Measurements from ENCODE around the gene PIGL. TPM values are rescaled to one million over a fixed set of nuclear protein-coding genes. Genes with fewer than 3 reads are reported as not detected.
A peak's percentile ranks its signal among the peaks of the same experiment; 100 is the strongest.
"Not testable (repeated sequence)": the region's sequence is repeated elsewhere in the genome, so short reads cannot be mapped to it uniquely, and the experiment has no call there.

The PIGL gene
- total RNA-seq, 1 donor from 2014 or later, result 16.4 TPM

DNA sequence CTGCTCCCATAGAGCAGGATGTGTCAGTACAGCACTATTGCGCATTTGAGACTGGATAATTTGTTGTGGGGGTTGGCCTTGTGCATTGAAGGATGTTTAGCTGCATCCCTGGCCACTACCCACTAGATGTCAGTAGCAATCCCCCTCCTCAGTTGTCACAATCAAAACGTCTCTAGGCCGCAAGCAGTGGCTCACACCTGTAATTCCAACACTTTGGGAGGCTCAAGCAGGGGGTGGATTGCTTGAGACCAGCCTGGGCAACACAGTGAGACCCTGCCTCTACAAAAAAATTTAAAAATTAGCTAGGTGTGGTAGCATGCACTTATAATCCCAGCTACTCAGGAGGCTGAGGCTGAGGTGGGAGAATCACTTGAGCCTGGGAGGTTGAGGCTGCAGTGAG lies 87.8 kb downstream of the PIGL start:
- no peak for DNase-seq (ENCODE audit: low read depth)

DNA sequence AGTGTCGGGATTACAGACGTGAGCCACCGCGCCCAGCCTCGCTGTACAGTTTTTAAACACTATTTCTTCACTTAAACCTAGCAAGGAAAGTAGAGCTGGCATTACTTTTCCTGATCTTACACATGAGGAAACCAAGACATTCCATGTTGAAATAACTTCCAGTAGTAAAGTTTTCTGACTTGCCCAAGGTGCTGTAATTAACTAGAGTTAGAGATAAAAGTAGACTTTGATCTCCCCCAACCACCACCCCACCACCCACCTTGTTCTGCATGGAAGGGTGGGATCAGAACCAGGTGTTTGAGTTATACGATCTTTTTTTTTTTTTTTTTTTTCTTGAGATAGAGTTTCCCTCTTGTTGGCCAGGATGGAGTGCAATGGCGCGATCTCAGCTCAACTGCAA lies 89.2 kb downstream of the PIGL start:
- no peak for DNase-seq (ENCODE audit: low read depth)

- not testable (repeated sequence) for DNase-seq (ENCODE audit: low read depth)
Measured at GRCh38 chr17:16312061-16312460, 95.1 kb downstream of the PIGL start.

- no peak for DNase-seq (ENCODE audit: low read depth)
Measured at GRCh38 chr17:16313139-16314090, 96.4 kb downstream of the PIGL start.

DNA sequence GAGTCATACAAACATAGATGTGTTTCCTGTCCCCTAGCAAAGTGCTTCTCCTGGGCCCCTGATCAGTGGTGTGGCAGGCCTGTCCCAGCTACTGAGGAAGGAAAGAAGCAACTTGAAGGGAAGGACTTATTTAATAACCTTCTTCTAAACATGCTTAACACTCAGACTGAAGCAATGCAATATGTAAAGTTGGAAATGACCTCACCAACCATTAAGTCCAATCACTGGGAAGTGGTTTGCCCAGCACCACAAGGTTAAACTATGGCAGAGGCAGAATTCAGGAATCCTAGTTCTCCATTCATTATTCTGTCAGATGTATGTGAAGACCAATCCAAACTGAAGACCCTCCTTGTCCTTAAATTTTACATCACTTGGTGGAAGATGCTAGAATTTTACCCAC lies 97.2 kb downstream of the PIGL start:
- DNase-seq (ENCODE audit: low read depth), result peak; percentile 29

GRCh38 chr17:16314859-16315258 lies 97.8 kb downstream of the PIGL start:
- DNase-seq (ENCODE audit: low read depth), result no peak

DNA sequence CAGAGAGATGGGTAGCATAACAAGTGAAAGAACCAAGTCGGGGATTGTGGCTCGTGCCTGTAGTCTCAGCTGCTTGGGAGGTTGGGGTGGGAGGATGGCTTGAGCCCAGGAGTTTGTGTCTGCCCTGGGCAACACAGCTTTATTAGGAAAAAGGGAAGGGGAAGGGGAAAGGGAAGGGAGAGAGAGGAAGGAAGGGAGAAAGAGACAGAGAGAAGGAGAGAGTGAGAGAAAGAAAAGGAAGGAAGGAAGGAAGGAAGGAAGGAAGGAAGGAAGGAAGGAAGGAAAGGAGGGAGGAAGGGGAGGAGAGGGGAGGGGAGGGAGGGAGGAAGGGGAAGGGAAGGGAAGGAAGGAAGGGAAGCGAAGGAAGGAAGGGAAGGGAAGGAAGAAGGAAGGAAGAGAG lies 103.0 kb downstream of the PIGL start:
- DNase-seq (ENCODE audit: low read depth), result no peak

GRCh38 chr17:16322636-16323035 lies 105.6 kb downstream of the PIGL start:
- DNase-seq (ENCODE audit: low read depth), result peak; percentile 18

- no peak for DNase-seq (ENCODE audit: low read depth)
Measured at GRCh38 chr17:16325964-16326363, 109.0 kb downstream of the PIGL start.

GRCh38 chr17:16327018-16327417 lies 110.0 kb downstream of the PIGL start:
- DNase-seq (ENCODE audit: low read depth), result no peak

DNA sequence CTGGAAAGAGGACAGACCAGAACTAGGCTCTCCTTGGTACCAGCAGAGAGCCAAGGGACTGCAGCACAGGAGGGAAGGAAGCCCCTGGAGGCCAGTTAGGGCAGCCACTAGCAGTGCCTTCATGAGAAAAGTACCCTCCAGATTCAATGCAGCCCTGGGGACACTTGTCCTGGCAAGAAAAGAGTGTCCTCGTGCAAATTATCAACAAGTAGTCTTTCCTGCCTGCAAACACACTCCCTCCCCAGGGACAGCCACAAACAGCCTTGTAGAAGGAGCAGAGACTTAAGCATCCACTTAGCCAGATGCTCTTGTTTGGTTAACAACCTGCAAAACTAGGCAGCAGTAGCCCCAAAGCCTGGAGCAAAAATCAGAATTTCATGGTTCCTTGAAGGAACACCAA lies 112.0 kb downstream of the PIGL start:
- DNase-seq (ENCODE audit: low read depth), result no peak

GRCh38 chr17:16329519-16330271 lies 112.7 kb downstream of the PIGL start:
- DNase-seq (ENCODE audit: low read depth), result no peak

DNA sequence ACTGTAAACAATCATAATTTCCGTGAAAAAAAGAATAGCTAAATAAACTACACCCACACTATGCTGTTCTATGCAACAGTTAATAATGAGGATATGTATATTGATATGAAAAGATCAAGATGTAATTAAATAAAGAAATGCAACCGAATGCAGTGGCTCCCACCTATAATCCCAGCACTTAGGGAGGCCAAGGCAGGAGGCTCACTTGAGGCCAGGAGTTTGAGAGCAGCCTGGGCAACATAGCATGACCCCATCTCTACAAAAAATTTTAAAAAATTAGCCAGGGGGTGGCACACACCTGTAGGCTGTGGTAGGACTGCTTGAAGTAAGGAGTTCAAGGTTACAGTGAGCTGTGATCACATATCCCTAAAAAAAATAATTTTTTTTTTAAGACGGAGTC lies 121.4 kb downstream of the PIGL start:
- DNase-seq (ENCODE audit: low read depth), result no peak

DNA sequence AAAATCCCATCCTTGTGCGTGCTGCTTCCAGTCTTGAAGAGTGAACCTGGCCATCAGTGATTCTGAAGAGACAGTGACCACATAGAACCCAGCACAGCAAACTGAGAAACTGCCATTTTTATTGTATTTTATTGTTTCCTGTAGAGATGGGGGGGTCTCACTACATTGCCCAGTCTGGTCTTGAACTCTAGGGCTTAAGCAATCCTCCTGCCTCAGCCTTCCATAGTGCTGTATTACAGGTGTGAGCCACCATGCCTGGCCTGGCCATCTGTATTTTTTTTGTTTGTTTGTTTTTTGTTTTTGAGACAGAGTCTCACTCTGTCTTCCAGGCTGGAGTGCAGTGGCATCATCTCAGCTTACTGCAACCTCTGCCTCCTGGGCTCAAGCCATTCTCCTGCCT lies 122.4 kb downstream of the PIGL start:
- DNase-seq (ENCODE audit: low read depth), result no peak

- DNase-seq (ENCODE audit: low read depth), result no peak
Measured at GRCh38 chr17:16339959-16340358, 122.9 kb downstream of the PIGL start.

GRCh38 chr17:16342979-16343378 lies 126.0 kb downstream of the PIGL start:
- DNase-seq (ENCODE audit: low read depth), result no peak

DNA sequence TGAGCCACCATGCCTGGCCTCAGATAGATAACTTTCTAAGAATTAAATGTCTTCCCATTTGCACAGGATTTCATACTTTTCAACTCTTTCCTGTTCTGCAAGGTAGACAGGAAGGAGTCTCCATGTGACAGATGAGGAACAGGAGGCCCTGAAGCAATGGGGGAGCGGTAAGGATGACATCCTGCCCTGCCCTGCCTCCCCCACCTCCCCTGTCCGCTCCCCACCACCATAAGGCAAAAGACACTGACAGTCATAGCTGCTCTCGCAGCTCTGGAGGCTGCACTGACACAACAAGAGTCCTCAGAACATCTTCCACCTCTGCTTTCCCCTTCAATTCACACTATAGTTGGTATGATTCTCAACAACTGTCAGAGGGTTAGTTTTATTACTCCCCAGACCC lies 126.6 kb downstream of the PIGL start:
- no peak for DNase-seq (ENCODE audit: low read depth)

- DNase-seq (ENCODE audit: low read depth), result no peak
Measured at GRCh38 chr17:16345565-16345964, 128.6 kb downstream of the PIGL start.

DNA sequence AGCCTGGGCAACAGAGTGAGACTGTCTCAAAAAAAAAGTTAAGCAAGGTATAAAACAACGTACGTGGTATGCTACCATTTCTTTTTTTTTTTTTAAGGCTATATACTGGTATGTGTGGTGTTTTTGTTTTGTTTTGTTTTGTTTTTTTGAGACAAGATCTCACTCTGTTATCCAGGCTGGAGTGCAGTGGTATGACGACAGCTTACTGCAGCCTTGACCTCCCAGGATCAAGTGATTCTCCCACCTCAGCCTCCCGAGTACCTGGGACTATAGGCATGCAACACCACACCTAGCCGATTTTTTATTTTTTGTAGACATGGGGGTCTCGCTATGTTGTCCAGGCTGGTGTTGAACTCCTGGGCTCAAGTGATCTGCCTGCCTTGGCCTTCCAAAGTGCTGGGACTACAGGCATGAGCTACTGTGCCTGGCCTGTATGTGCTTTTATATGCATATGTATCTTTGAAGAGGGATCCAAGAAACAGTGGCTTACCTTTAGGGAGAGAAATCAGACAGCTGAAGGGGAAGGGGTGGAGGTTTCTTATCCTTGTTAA lies 129.8 kb downstream of the PIGL start:
- DNase-seq (ENCODE audit: low read depth), result no peak

DNA sequence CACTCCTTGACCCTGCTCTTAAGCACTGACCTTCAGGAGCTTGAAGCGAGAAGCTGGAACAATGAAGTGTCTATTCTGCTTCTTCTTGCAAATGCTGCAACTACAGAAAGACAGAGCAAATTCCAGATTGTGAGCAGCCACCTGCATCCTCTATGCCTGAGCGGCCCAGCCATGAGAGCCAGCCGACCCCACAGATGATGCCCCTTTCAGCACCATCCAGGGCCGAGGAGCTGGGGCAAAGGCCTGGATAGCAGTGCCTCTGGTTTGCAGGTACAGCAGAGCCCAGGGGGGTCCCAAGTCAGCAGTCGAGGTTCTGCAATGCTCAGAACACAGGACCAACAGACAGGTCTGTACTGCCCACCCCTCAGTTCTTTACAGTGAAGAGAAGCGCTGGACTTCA lies 131.6 kb downstream of the PIGL start:
- DNase-seq (ENCODE audit: low read depth), result no peak

GRCh38 chr17:16349431-16349830 lies 132.4 kb downstream of the PIGL start:
- DNase-seq (ENCODE audit: low read depth), result no peak

DNA sequence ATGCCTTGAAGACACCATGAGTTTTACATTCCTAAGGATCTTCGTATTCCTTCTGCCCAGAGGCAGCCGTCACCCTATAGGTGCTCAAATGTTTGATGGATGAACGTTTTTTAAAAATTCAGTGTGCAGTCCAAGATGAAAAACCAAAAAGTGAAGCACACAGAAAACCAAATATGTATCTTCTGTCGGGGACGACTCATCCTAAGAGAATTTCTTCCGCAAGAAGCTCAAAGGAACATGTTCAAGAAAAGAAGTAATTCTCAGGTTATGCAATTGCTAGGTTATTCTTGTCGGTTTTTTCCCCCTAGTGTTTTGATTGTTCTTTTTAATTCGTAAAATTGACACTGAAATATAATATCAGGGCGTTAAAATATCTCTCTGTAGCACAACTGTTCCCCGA lies 134.8 kb downstream of the PIGL start:
- no peak for DNase-seq (ENCODE audit: low read depth)
